ENCODE measurements around the gene CD207. TPM values are rescaled to one million over a fixed set of nuclear protein-coding genes. Genes with fewer than 3 reads are reported as not detected.

CD207 gene
- polyA plus RNA-seq, 6 donors from 2014 or later: not detected

DNA sequence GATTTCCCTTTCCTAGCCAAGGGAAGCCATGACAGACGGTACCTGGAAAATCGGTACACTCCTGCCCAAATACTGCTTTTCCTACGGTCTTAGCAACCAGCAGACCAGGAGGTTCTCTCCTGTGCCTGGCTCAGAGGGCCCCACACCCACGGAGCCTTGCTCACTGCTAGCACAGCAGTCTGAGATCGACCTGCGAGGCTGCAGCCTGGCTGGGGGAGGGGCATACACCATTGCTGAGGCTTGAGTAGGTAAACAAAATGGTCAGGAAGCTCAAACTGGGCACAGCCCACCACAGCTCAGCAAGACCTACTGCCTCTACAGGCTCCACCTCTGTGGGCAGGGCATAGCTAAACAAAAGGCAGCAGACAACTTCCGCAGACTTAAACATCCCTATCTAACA, 6.8 kb upstream of the CD207 start:
- H3K4me1 Mint-ChIP-seq: no peaks in the 10 kb centered on the region
- ATAC-seq (ENCODE audit: low read depth in 2 of 2) (no peak), DNase-seq (no peak)
- no peak overlapping the region for H3K27ac Mint-ChIP-seq
- peaks cover 1 to 19% (median 7%) of the 10 kb centered on the region in 7 donors for H3K9me3 Mint-ChIP-seq
- H3K4me3 Mint-ChIP-seq: peak overlapping the region in 1 of 8 donors; percentile 79
- H3K36me3 Mint-ChIP-seq: peaks cover 0 to 15% of the 10 kb centered on the region in 2 donors
- peaks cover 23 to 57% (median 50%) of the 10 kb centered on the region in 3 donors for H3K27me3 Mint-ChIP-seq

DNA sequence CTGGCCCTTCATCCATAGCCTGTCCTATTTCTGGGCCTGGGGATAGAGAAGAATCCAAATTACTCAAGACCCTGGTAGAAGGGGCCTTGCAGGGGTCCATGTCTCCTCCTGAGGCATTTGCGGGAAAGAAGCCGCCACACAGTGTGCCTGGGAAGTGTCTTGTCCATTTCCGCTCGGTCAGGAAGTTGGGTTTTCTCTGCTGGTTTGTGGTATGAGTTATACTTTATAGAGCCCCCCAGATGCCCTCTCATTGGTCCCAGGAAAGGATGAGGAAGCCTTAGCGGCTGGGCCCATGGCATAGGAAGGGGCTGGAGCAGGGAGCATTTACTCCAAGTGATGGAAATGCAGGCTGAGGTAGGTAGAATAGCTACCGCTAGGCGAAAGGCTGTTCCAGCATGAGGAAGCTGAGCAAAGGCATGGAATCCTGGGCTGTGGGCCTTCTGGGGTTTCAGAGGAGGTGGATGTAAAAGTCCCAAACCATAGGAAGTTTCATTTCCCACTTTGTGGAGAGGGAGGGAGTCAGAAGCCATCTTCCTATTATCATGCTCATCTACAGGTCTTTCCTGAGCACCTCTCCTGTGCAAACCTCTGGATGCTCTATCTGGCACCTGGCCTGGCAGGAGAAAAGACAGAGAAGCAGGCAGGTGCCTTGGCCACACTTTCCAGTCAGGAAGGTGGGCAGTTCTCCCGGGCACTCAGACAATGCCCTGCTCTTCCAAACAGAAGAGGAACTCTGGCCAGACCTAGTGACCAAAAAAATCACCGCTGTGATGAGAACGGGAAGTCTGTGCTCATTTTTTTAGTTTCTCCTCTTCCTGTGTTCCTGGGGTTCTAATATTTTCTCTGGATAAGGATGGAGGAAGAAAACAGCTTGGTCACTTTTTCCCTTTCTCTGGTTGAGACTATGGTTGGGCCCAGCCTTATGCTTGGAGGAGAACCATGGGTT, 2.6 kb upstream of the CD207 start:
- Mint-ChIP-seq H3K27ac (peak overlapping the region in 1 of 6 donors; percentile 6), H3K9me3 (peaks cover 0 to 7% (median 0%) of the 10 kb centered on the region in 7 donors), H3K36me3 (peaks cover 0 to 10% of the 10 kb centered on the region in 2 donors)

DNA sequence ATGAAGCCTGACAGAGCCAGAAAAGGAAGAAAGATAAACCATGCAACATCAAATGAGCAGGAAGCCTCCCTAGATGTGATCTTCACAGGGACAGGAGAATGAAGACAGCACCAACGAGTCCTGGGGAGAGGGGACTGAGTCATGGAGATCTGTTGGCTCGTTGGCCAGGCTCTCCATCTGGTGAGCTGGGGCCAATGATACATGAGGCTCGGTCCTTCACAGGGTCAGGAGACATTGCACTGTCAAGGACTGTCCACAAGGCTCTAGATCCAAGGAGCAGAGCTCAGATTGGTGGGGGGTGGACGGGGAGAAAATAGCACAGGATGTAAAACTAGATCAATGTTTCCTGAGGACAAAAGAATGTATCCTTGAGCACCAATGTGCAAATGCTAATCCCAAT, 735 bp downstream of the CD207 start:
- no peak overlapping the region for H3K27ac Mint-ChIP-seq
- H3K4me3 Mint-ChIP-seq: no peak overlapping the region
- DNase-seq: no peak
- H3K9me3 Mint-ChIP-seq: no peaks in the 10 kb centered on the region
- no peak for ATAC-seq (ENCODE audit: low read depth in 2 of 2)
- H3K4me1 Mint-ChIP-seq: no peaks in the 10 kb centered on the region
- no peaks in the 10 kb centered on the region for H3K36me3 Mint-ChIP-seq
- peaks cover 20 to 52% (median 40%) of the 10 kb centered on the region in 3 donors for H3K27me3 Mint-ChIP-seq

More for the DNA sequence above, 2.6 kb upstream of the CD207 start:
- DNase-seq (no peak), ATAC-seq (ENCODE audit: low read depth in 2 of 2) (no peak)
- peaks cover 34 to 61% (median 51%) of the 10 kb centered on the region in 3 donors for H3K27me3 Mint-ChIP-seq
- H3K4me1 Mint-ChIP-seq: no peaks in the 10 kb centered on the region
- H3K4me3 Mint-ChIP-seq: no peak overlapping the region

DNA sequence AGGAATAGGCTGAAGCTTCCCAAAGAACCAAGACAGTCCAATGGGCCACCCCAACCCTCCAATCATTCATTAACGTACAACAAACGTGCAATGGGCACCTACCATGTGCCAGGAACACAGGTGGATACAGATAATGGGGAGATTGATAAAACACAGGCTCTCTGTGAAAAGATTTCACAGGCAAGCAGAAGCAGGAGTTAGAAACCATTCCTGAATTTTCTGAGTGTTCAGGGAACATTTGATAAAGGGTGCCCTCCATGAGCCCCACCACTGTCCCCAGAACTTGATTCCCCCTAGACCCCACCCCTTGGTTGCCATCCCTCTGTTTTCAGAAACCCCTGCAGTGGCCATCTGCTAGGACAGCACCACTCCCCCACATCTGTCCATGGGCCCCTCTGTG, 1.5 kb downstream of the CD207 start:
- H3K27ac Mint-ChIP-seq: no peak overlapping the region
- no peaks in the 10 kb centered on the region for H3K9me3 Mint-ChIP-seq
- ATAC-seq (ENCODE audit: low read depth in 2 of 2) (no peak), DNase-seq (no peak)
- peaks cover 20 to 52% (median 41%) of the 10 kb centered on the region in 3 donors for H3K27me3 Mint-ChIP-seq
- H3K36me3 Mint-ChIP-seq: no peaks in the 10 kb centered on the region
- no peak overlapping the region for H3K4me3 Mint-ChIP-seq
- H3K4me1 Mint-ChIP-seq: no peaks in the 10 kb centered on the region

DNA sequence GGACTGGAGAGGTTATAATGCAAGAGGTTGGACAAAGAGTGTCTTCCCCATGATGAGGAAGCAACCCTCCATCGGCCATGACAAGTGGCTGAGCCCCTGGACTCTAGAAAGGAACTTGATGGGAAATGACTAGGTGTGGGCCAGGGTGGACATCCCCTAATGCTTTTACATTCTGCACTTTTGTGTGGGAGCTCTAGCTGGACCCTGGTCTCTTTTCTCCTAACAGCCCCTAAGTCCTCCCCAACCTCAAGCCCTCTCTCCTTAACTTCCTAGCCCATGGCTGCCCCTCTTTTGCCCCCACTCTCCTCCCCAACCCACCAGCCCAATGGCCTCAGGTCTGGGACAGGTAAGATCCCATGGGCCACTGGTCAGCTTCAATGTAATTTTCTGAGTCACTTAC, 2.4 kb downstream of the CD207 start:
- H3K9me3 Mint-ChIP-seq: no peaks in the 10 kb centered on the region
- H3K4me3 Mint-ChIP-seq: no peak overlapping the region
- peaks cover 18 to 50% (median 34%) of the 10 kb centered on the region in 3 donors for H3K27me3 Mint-ChIP-seq
- no peaks in the 10 kb centered on the region for H3K4me1 Mint-ChIP-seq
- H3K27ac Mint-ChIP-seq: peak overlapping the region in 1 of 6 donors; percentile 62
- DNase-seq (no peak), ATAC-seq (ENCODE audit: low read depth in 2 of 2) (no peak)
- no peaks in the 10 kb centered on the region for H3K36me3 Mint-ChIP-seq

DNA sequence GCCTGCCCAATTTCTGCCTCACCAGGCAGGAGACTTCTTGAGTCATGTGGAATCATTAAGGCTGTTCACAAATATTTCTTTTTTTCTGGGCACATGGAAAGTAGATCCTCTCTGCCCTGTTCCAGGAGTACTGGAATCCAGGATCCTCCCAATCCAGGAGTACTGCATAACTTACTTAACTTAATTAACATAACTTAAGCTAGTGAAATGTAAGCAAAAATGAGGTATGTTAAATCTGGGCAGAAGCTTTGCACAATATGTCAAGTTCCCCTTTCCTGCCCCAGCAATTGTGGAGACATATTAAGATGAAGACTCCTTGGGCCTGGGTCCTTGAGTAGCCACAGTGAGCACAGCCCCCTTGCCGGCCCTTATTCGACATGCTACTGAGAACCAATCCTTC, 3.2 kb downstream of the CD207 start:
- Mint-ChIP-seq H3K27me3 (peaks cover 18 to 52% (median 32%) of the 10 kb centered on the region in 3 donors), H3K27ac (no peak overlapping the region), H3K36me3 (no peaks in the 10 kb centered on the region), H3K4me3 (no peak overlapping the region), H3K4me1 (no peaks in the 10 kb centered on the region), H3K9me3 (no peaks in the 10 kb centered on the region)
- DNase-seq (no peak), ATAC-seq (ENCODE audit: low read depth in 2 of 2) (no peak)

DNA sequence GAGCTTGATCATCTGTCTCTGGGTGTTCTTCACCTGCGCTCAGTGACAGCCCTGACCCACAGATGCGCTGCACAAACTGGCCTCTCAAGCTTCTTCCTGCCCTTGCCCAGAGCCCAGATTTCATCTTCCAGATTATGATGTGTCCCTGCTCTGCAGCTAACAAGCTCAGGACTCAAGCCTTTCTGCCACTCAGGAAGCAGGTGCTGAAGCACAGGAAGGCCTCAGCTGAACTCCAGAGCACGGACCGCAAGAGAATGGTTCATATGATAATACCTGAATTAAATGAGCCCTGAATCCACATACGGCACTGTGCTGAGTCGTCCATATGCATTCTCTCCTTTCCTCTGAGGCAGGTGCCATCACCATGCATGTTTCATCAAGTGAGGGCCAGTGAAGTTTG, 3.8 kb downstream of the CD207 start:
- ATAC-seq (ENCODE audit: low read depth in 2 of 2) (no peak), DNase-seq (no peak)
- no peaks in the 10 kb centered on the region for H3K9me3 Mint-ChIP-seq
- H3K27me3 Mint-ChIP-seq: peaks cover 18 to 58% (median 34%) of the 10 kb centered on the region in 3 donors
- no peaks in the 10 kb centered on the region for H3K36me3 Mint-ChIP-seq
- no peak overlapping the region for H3K27ac Mint-ChIP-seq
- no peaks in the 10 kb centered on the region for H3K4me1 Mint-ChIP-seq
- H3K4me3 Mint-ChIP-seq: no peak overlapping the region

DNA sequence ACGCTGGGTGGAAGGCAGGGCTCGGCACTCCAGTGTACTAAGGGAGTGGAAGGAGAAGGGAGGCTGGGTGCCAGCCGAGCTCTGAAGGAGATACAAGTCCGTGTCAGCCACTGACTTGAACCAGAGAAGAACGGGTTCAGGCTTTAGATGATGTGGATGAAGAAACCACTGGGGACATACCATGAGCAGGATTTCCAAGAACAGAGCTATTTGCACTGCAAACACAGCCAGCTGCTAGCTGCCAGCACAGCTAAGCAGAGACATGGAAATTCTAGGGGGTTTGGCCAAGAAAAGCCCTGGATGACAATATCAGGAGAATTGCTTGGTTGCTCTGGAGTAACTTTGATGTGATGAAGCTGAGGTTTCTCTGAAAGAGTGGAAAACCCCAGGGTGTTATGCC, 5.2 kb downstream of the CD207 start:
- H3K4me3 Mint-ChIP-seq: no peak overlapping the region
- DNase-seq: no peak
- H3K36me3 Mint-ChIP-seq: no peaks in the 10 kb centered on the region
- no peaks in the 10 kb centered on the region for H3K4me1 Mint-ChIP-seq
- H3K9me3 Mint-ChIP-seq: no peaks in the 10 kb centered on the region
- no peak for ATAC-seq (ENCODE audit: low read depth in 2 of 2)
- peaks cover 9 to 56% (median 36%) of the 10 kb centered on the region in 3 donors for H3K27me3 Mint-ChIP-seq
- H3K27ac Mint-ChIP-seq: no peak overlapping the region

DNA sequence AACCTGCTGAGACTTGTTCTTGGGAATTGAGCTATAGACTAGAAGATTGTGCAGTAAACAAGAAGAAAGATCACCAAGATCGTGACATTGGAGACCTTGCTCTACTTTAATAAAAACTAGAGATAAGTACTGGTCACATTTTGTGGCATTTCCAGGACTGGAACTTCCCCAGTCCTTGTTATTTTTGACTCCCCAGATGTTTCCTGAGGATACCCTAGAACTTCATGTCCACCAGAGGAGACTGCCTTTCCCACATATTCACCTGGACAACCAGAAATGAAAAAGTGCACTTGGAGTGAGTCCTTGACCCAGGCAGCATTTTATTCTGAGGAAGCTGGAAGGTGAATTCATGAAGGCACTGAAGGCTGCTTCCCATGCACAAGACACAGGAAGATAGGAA, 5.7 kb downstream of the CD207 start:
- Mint-ChIP-seq H3K4me3 (peak overlapping the region in 1 of 8 donors; percentile 47), H3K27ac (no peak overlapping the region), H3K36me3 (no peaks in the 10 kb centered on the region), H3K27me3 (peaks cover 9 to 51% (median 33%) of the 10 kb centered on the region in 3 donors), H3K9me3 (no peaks in the 10 kb centered on the region), H3K4me1 (no peaks in the 10 kb centered on the region)
- ATAC-seq (ENCODE audit: low read depth in 2 of 2) (no peak), DNase-seq (no peak)

DNA sequence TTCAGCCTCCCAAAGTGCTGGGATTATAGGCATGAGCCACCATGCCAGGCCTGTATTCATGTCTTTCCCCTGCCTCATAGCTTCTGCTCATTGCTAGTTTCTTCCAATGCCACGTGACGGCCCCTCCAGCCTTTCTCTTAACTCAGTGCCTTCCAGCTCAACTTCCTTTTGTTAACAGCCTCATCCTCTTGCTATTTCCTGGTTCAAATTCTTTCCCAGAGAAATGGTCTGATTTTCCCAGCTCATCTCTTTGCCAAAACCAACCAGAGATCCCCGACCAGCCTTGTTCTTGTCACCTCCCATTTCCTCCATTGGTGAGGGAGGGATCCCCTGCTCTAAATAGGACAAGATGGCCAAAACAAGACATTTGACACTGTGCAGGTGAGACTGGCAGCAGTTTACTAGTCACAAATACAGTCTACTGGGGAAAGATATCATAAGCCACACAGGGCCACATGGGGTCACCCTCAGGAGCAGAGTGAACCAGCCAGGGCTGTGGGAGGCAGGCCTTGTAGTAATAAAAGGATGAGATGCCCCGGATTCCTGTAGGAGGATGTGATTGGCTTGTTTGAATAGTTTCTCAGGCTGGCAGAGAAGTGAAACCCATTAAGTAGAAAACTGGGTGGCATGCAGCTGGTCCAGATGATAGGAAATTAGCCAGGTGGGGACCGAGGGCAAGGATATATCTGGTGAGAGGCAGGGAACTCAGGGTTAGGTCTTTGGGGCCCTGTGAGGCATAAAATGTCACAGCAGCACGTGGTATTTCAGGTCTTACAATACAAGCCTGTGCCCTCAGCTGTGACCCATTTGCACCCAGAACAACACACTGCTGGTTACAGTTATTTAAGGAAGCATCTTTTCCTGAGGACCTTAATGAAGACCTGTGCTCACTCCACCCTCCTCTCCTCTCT, 6.4 kb downstream of the CD207 start:
- Mint-ChIP-seq H3K27me3 (peaks cover 9 to 45% (median 28%) of the 10 kb centered on the region in 3 donors), H3K9me3 (no peaks in the 10 kb centered on the region), H3K4me3 (peak overlapping the region in 1 of 8 donors; percentile 47), H3K36me3 (no peaks in the 10 kb centered on the region), H3K27ac (no peak overlapping the region), H3K4me1 (no peaks in the 10 kb centered on the region)
- DNase-seq: no peak
- no peak for ATAC-seq (ENCODE audit: low read depth in 2 of 2)

DNA sequence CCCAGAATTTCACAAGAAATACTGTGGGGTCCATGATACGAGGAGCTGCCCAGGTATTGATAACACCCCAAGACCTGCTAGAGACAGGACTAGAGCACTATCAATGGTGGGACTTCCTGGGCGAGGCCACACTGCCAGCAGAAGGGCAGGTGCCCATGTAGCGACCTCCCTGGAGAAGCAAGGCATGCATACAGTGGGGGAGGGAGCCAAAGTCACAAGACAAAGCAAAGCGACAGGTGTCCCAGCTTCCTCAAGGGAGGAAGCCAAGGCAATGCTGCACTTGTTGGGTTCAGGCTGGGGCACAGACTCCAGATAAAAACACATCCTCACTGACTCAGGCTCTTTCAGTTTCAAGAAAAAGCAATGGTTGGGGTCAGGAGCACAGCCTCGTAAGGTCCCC, 7.5 kb downstream of the CD207 start:
- Mint-ChIP-seq H3K9me3 (no peaks in the 10 kb centered on the region), H3K27me3 (peaks cover 9 to 39% (median 20%) of the 10 kb centered on the region in 3 donors), H3K36me3 (no peaks in the 10 kb centered on the region), H3K4me3 (no peak overlapping the region), H3K27ac (no peak overlapping the region), H3K4me1 (no peaks in the 10 kb centered on the region)
- no peak for DNase-seq
- ATAC-seq (ENCODE audit: low read depth in 2 of 2): no peak

DNA sequence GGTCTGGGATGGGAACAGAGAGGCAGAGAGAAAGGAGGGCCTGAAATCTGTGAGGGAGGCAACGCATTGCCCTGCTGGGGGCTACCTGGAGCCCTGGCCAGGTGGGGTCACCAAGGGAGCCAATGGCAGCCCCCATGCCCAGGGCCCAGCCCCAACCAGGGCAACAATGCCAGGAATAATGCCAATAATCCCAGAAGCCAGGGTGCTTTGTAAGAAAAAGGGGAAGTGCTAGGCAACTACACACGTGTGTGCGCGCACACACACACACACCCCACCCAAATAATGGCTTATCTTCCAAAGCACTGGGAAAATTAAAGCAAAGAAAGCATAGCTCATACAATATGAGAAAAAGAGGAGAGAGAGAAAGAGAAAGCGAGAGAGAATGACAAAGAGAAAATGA, 8.2 kb downstream of the CD207 start:
- DNase-seq: no peak

DNA sequence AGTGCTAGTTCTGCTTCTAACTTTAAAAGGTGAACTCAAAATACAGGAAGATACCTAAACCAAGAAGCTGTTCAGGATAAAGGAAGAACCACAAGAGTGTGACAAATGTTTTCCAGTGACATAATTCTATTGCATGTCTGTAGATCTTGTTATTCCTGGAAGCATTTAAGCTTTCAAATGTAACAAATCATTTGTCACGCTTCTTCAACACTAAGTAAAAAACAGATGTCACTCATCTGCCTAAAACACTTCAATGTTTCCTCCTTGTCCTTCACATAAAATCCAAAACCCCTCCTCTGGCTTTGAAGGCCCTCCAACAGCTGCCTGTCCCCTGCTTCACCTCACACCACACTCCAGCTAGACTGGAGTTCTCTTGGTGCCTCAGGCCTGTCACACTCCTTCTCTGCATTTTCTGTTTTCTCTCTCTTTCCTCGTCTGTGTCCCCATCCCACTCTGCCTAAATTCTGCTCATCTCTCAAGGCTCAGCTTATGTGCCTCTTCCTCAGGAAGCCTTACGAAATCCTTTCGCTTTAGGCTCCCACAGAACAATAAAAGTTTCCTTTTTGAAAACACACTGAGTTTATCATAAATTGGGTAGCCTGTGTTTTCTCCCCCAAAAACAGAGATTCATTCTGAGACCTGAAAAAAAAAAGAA, 8.8 kb downstream of the CD207 start:
- Mint-ChIP-seq H3K4me1 (no peaks in the 10 kb centered on the region), H3K36me3 (no peaks in the 10 kb centered on the region), H3K27ac (peak overlapping the region in 2 of 6 donors; percentile 44 to 58), H3K4me3 (no peak overlapping the region), H3K27me3 (peaks cover 9 to 47% (median 20%) of the 10 kb centered on the region in 3 donors), H3K9me3 (no peaks in the 10 kb centered on the region)
- ATAC-seq (ENCODE audit: low read depth in 2 of 2) (no peak), DNase-seq (no peak)

More for the DNA sequence above, 8.2 kb downstream of the CD207 start:
- no peak overlapping the region for H3K4me3 Mint-ChIP-seq
- H3K27me3 Mint-ChIP-seq: peaks cover 9 to 44% (median 20%) of the 10 kb centered on the region in 3 donors
- no peaks in the 10 kb centered on the region for H3K4me1 Mint-ChIP-seq
- no peak overlapping the region for H3K27ac Mint-ChIP-seq
- H3K9me3 Mint-ChIP-seq: no peaks in the 10 kb centered on the region
- ATAC-seq (ENCODE audit: low read depth in 2 of 2): no peak
- no peaks in the 10 kb centered on the region for H3K36me3 Mint-ChIP-seq
